ENCODE results near the gene TMEM139.

Gene TMEM139

DNA sequence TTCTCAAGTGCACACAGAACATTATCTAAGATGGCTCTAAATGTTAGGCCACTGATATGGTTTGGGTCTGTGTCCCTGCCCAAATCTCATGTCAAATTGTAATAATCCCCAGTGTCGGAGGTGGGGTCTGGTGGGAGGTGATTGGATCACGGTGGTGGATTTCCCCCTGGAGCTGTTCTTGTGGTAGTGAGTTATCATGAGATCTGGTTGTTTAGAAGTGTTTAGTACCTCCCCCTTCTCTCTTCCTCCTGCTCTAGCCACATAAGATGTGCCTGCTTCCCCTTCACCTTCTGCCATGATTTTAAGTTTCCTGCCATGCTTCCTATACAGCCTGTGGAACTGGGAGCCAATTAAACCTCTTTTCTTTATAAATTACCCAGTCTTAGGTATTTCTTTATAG is 32.8 kb upstream of the TMEM139 start:
- TF ChIP-seq, protein P1, sequence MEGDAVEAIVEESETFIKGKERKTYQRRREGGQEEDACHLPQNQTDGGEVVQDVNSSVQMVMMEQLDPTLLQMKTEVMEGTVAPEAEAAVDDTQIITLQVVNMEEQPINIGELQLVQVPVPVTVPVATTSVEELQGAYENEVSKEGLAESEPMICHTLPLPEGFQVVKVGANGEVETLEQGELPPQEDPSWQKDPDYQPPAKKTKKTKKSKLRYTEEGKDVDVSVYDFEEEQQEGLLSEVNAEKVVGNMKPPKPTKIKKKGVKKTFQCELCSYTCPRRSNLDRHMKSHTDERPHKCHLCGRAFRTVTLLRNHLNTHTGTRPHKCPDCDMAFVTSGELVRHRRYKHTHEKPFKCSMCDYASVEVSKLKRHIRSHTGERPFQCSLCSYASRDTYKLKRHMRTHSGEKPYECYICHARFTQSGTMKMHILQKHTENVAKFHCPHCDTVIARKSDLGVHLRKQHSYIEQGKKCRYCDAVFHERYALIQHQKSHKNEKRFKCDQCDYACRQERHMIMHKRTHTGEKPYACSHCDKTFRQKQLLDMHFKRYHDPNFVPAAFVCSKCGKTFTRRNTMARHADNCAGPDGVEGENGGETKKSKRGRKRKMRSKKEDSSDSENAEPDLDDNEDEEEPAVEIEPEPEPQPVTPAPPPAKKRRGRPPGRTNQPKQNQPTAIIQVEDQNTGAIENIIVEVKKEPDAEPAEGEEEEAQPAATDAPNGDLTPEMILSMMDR (IDR thresholded peaks at IDR 0.05) = no peak
- H3K4me3 ChIP-seq = no peak overlapping the region
- H3K4me1 ChIP-seq = no peaks in the 10 kb centered on the region
- intact Hi-C loops (cut with DNase I; ENCODE audit: low total_unique reads) = no loop called here
- H3K9me3 ChIP-seq = no peaks in the 10 kb centered on the region
- no peaks in the 10 kb centered on the region for H3K27me3 ChIP-seq
- no peak for DNase-seq
- no peaks in the 10 kb centered on the region for H3K36me3 ChIP-seq
- H3K27ac ChIP-seq = no peak overlapping the region

DNA sequence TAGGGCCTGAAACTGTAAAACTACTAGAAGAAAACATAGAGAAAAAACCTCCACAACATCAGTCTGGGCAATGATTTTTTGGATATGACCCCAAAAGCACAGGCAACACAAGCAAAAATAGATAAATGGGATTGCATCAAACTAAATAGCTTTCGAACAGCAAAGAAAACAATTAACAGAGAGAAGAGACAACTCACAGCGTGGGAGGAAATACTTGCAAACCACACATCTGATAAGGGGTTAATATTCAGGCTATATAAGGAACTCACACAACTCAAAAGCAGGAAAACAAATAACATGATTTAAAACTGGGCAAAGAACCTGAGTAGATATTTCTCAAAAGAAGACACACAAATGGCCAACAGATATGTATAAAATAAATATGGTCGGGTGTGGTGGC is 29.2 kb upstream of the TMEM139 start:
- no peaks in the 10 kb centered on the region for H3K4me1 ChIP-seq
- H3K9me3 ChIP-seq = no peaks in the 10 kb centered on the region
- TF ChIP-seq, protein P1 (IDR thresholded peaks at IDR 0.05) = no peak
- no peak overlapping the region for H3K27ac ChIP-seq
- intact Hi-C loops (cut with DNase I; ENCODE audit: low total_unique reads) = no loop called here
- no peak for DNase-seq
- no peaks in the 10 kb centered on the region for H3K36me3 ChIP-seq
- no peak overlapping the region for H3K4me3 ChIP-seq
- H3K27me3 ChIP-seq = no peaks in the 10 kb centered on the region

DNA sequence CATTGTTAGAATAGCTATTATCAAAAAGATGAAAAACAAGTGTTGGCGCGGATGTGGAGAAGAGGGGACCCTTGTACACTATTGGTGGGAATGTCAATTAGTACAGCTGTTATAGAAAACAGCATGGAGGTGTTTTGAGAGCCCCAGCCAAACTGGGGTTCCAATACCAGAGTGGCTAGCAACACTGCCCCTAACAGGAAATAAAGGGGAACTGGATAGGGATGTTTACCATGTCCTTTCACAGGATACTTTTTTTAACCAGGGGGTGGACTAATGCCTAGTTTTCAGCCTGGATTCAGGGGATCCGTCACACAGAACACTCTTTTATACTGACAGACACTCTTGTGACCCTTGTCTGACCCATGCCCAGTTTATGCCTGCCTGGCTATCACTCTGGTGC is 28.4 kb upstream of the TMEM139 start:
- Histone ChIP-seq H3K27ac (no peak overlapping the region), H3K4me3 (no peak overlapping the region), H3K27me3 (no peaks in the 10 kb centered on the region), H3K9me3 (no peaks in the 10 kb centered on the region), H3K4me1 (no peaks in the 10 kb centered on the region), H3K36me3 (no peaks in the 10 kb centered on the region)
- TF ChIP-seq, protein P1 (IDR thresholded peaks at IDR 0.05) = no peak
- intact Hi-C loops (cut with DNase I; ENCODE audit: low total_unique reads) = no loop called here
- DNase-seq = no peak

DNA sequence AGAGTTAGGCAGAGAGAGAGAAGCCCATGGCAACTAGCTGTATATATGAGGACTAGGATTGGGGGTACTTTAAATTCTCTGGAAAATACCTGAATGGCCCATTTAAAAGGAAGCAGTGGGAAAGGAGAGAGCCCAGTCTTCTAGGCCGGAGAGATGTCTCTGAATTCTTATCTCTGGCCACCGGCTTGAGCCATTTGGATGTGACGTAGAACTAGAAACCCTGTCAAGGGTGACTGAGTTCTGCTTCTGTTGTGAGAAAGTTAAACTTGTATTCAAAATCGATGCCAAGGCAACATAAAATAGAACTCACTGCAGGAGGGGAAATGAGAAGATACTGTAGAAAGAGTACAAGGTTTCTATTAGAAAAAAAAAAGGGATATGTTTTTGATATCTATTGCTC is 27.8 kb upstream of the TMEM139 start:
- Histone ChIP-seq H3K27me3 (no peaks in the 10 kb centered on the region), H3K27ac (no peak overlapping the region), H3K36me3 (no peaks in the 10 kb centered on the region), H3K4me1 (no peaks in the 10 kb centered on the region), H3K4me3 (no peak overlapping the region), H3K9me3 (no peaks in the 10 kb centered on the region)
- intact Hi-C loops (cut with DNase I; ENCODE audit: low total_unique reads) = no loop called here
- TF ChIP-seq, protein P1 (IDR thresholded peaks at IDR 0.05) = no peak
- no peak for DNase-seq

DNA sequence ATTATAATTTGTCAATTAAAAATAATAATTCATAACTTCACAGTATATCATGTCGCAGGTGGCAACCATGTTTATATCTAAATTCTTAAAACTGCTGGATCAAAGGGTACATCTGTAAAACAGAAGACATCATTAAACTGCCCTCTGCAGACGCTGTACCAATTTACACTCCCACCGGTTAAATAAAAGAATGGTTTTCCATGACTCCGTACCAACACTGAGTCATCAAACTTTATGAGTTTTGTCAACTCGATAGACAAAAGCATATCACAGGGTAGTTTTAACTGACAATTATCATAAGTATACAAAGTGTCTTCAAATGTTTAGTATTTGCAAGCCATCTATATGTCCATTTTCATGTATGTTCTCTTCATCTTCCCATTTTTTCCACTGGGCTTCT is 27.3 kb upstream of the TMEM139 start:
- H3K4me1 ChIP-seq = no peaks in the 10 kb centered on the region
- no peak overlapping the region for H3K27ac ChIP-seq
- no peaks in the 10 kb centered on the region for H3K36me3 ChIP-seq
- intact Hi-C loops (cut with DNase I; ENCODE audit: low total_unique reads) = no loop called here
- H3K4me3 ChIP-seq = no peak overlapping the region
- H3K27me3 ChIP-seq = no peaks in the 10 kb centered on the region
- no peaks in the 10 kb centered on the region for H3K9me3 ChIP-seq
- no peak for DNase-seq
- TF ChIP-seq, protein P1 (IDR thresholded peaks at IDR 0.05) = no peak

DNA sequence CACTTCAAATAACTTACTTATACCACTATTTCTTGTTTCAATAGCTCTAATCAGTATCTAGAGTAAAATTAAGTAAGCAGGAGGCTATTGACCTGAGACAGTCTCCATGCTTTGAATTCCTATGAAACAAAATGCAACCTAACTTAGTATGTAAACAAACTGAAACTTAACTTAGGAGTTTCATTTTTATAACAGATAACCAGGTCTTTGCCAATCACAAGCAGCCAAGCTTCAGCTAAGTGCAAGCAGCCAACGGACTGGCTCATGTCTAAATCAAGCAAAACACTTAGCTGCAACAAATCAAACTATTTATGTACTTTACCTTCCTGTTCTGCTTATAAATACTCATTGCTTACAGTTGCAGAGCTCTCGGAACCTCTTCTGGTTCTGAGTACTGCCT is 25.9 kb upstream of the TMEM139 start:
- Histone ChIP-seq H3K4me1 (peaks cover 0 to 5% (median 0%) of the 10 kb centered on the region in 4 donors), H3K4me3 (no peak overlapping the region), H3K27ac (no peak overlapping the region), H3K27me3 (no peaks in the 10 kb centered on the region), H3K36me3 (no peaks in the 10 kb centered on the region), H3K9me3 (no peaks in the 10 kb centered on the region)
- intact Hi-C loops (cut with DNase I; ENCODE audit: low total_unique reads) = no loop called here
- TF ChIP-seq, protein P1 (IDR thresholded peaks at IDR 0.05) = no peak
- no peak for DNase-seq

Data from tibial artery (tissue), 4 donors.